Ovary (tissue), 9 donors: ENCODE data around the gene AOAH. TPM values are rescaled to one million over a fixed set of nuclear protein-coding genes. Genes with fewer than 3 reads are reported as not detected.

Source experiments
- DNase-seq, 5 donors: peaks; one replicate each; pipeline ENCODE4 v3.0.0-alpha.2; 2019 to 2020
- H3K27ac ChIP-seq, 2 donors: fragments of 200-600 bp; one replicate each; pipeline versions ENCODE4 v1.5.1 to v1.8.0; 2019 to 2022
- H3K27me3 ChIP-seq: fragments of 200-600 bp; one replicate; pipeline ENCODE4 v1.8.0; 2022
- H3K36me3 ChIP-seq: fragments of 200-600 bp; sonication (generic); one replicate; pipeline ENCODE4 v1.5.1; 2019
- H3K4me1 ChIP-seq: one replicate; pipeline ENCODE4 v1.8.1; 2013; ENCODE audit warnings: mild to moderate bottlenecking, moderate library complexity; ENCODE audit not compliant: insufficient read depth
- H3K4me3 ChIP-seq: fragments of 200-600 bp; sonication (generic); one replicate; pipeline ENCODE4 v1.5.1; 2017
- H3K9me3 ChIP-seq, 2 donors: fragments of 200-600 bp in 1 of 2; sonication (generic) in 1 of 2; one replicate each; pipeline versions ENCODE4 v1.5.1 to v1.8.1; 2013 to 2019; ENCODE audit warnings: mild to moderate bottlenecking in 1 of 2, moderate library complexity in 1 of 2
- CTCF ChIP-seq, 3 donors: fragments of 450-650 bp in 2 of 3; fragments of 200-600 bp in 1 of 3; IDR thresholded peaks; one replicate each; pipeline versions ENCODE4 v1.5.1 to v1.8.0; 2016 to 2022; ENCODE audit warnings: antibody characterized with exemption in 3 of 3, mild to moderate bottlenecking in 1 of 3
- EP300 ChIP-seq: sonication (generic); formaldehyde crosslinking; IDR thresholded peaks from one replicate; pipeline ENCODE4 v1.6.1; 2017; ENCODE audit warnings: antibody characterized with exemption
- POLR2A ChIP-seq: fragments of 450-650 bp; IDR thresholded peaks from one replicate; pipeline ENCODE4 v1.6.1; 2017; ENCODE audit warnings: antibody characterized with exemption, mild to moderate bottlenecking, moderate library complexity
- WGBS, 3 donors: extraction: QIAGEN DNeasy Blood & Tissue Kit in 1 of 3; methylation state at CpG; one replicate each; pipeline versions ENCODE4 v1.1.5 to v1.1.7; 2013 to 2017; 5-methylcytosine and 5-hydroxymethylcytosine counted together
- intact Hi-C, 4 donors: fragments of 100-400 bp; cut with DNase I; formaldehyde crosslinking; loops; one replicate each; pipeline versions ENCODE4 v1.11.0 to v1.15.1; 2022 to 2023
- polyA plus RNA-seq, 2 donors: library from polyadenylated mRNA; stranded (reverse); fragments of 200-250 nt in 1 of 2; fragments of 350-450 nt in 1 of 2; fragmentation: Illumina TruSeq in 1 of 2; extraction: RNeasy Lipid Tissue Mini Kit (QIAGEN cat#74804) in 1 of 2; gene quantifications; one replicate each; pipeline ENCODE4 v1.2.3, GENCODE V29; 2013 to 2014
- total RNA-seq, 7 donors: library from RNA; depleted of rRNA in 2 of 7; stranded (reverse); fragments of >200 nt in 2 of 7; fragmentation: NEBNext Ultra II Directional in 3 of 7; extraction: Animal tissue kit (Norgen Biotek cat#: 25700) in 3 of 7; gene quantifications; one replicate each; pipeline versions ENCODE4 v1.1.0 to v1.2.4, GENCODE V29; 2016 to 2023
- donor health status: DM: no; HTN: no; CAD: no; lungs with moderate emphysema.
- donor health status: DM: no; HTN: no; CAD: no.
- donor health status: Bipolar disorder and iron deficiency.
- donor health status: DM: yes; HTN: yes; CAD: no.
- donor health status: DM: no; HTN: no; CAD: no.
- donor health status: DM: yes; HTN: yes; CAD: no.

Gene AOAH
- total and polyA plus RNA-seq, 9 donors = 0.83 to 14.0 (median 4.8) TPM

- Histone ChIP-seq H3K36me3 (no peaks in the 10 kb centered on the region), H3K27me3 (no peaks in the 10 kb centered on the region), H3K9me3 (no peaks in the 10 kb centered on the region), H3K4me3 (no peak overlapping the region), H3K4me1 (no peaks in the 10 kb centered on the region), H3K27ac (no peak overlapping the region)
- 78 to 81% (median 78%) methylated on average over 4 of the region's 4 CpGs for whole genome bisulfite sequencing, 3 donors
- no peak for TF ChIP-seq CTCF (IDR thresholded peaks at IDR 0.05)
- TF ChIP-seq POLR2A = no peak
- TF ChIP-seq EP300 = no peak
- DNase-seq = no peak
- intact Hi-C loops = no loop called here
These were observed 86.9 kb downstream of the AOAH start for GRCh38 chr7:36637417-36637816.

GRCh38 chr7:36636126-36636525 is 88.2 kb downstream of the AOAH start:
- DNase-seq = no peak
- no peak overlapping the region for H3K27ac ChIP-seq
- no peaks in the 10 kb centered on the region for H3K9me3 ChIP-seq
- H3K4me3 ChIP-seq = no peak overlapping the region
- no peaks in the 10 kb centered on the region for H3K36me3 ChIP-seq
- no peaks in the 10 kb centered on the region for H3K4me1 ChIP-seq
- 53 to 62% (median 57%) methylated on average over 5 of the region's 5 CpGs for WGBS, 3 donors
- no peaks in the 10 kb centered on the region for H3K27me3 ChIP-seq
- intact Hi-C loops = no loop called here
- TF ChIP-seq EP300 (no peak), CTCF (IDR thresholded peaks at IDR 0.05) (no peak), POLR2A (no peak)

- H3K9me3 ChIP-seq = no peaks in the 10 kb centered on the region
- H3K4me1 ChIP-seq = no peaks in the 10 kb centered on the region
- TF ChIP-seq POLR2A = no peak
- no peaks in the 10 kb centered on the region for H3K36me3 ChIP-seq
- no peak overlapping the region for H3K4me3 ChIP-seq
- 73 to 82% (median 78%) methylated on average over 3 of the region's 3 CpGs for WGBS, 3 donors
- intact Hi-C loops = no loop called here
- no peaks in the 10 kb centered on the region for H3K27me3 ChIP-seq
- no peak overlapping the region for H3K27ac ChIP-seq
- no peak for DNase-seq
These were observed 89.2 kb downstream of the AOAH start for GRCh38 chr7:36635091-36635490.

- no peaks in the 10 kb centered on the region for H3K27me3 ChIP-seq
- 88 to 92% (median 91%) methylated on average over 9 of the region's 9 CpGs for WGBS, 3 donors
- TF ChIP-seq CTCF (IDR thresholded peaks at IDR 0.05) = no peak
- TF ChIP-seq EP300 = no peak
- TF ChIP-seq POLR2A = no peak
These were observed 90.9 kb downstream of the AOAH start for GRCh38 chr7:36633377-36633776.

GRCh38 chr7:36630112-36630650 is 94.1 kb downstream of the AOAH start:
- 71 to 75% (median 74%) methylated on average over 6 of the region's 6 CpGs for WGBS, 3 donors

More at GRCh38 chr7:36633377-36633776, 90.9 kb downstream of the AOAH start:
- DNase-seq = no peak
- intact Hi-C loops = no loop called here
- Histone ChIP-seq H3K4me1 (no peaks in the 10 kb centered on the region), H3K27ac (no peak overlapping the region), H3K9me3 (no peaks in the 10 kb centered on the region), H3K4me3 (no peak overlapping the region), H3K36me3 (no peaks in the 10 kb centered on the region)

More at GRCh38 chr7:36630112-36630650, 94.1 kb downstream of the AOAH start:
- no peak for TF ChIP-seq EP300
- TF ChIP-seq CTCF (IDR thresholded peaks at IDR 0.05) = no peak
- no peak for TF ChIP-seq POLR2A
- no peak overlapping the region for H3K4me3 ChIP-seq
- H3K27me3 ChIP-seq = no peaks in the 10 kb centered on the region
- no peaks in the 10 kb centered on the region for H3K36me3 ChIP-seq
- DNase-seq = no peak
- no peaks in the 10 kb centered on the region for H3K4me1 ChIP-seq
- no peak overlapping the region for H3K27ac ChIP-seq
- H3K9me3 ChIP-seq = no peaks in the 10 kb centered on the region
- intact Hi-C loops = no loop called here
